GM21529 (cell line): ENCODE data around the gene GPR171.

Source experiments
- ATAC-seq: cut with Tn5 transposase; IDR thresholded peaks from one replicate; pipeline ENCODE4 v1.9.1; 2021; ENCODE audit not compliant: unreplicated experiment

Gene GPR171

GRCh38 chr3:151182349-151183079, 20.5 kb downstream of the GPR171 start:
- ATAC-seq: no peak

GRCh38 chr3:151178208-151178845, 24.7 kb downstream of the GPR171 start:
- no peak for ATAC-seq

- ATAC-seq: no peak
Observed at GRCh38 chr3:151175952-151176351, 27.1 kb downstream of the GPR171 start.

- ATAC-seq: no peak
Observed at GRCh38 chr3:151174351-151174750, 28.7 kb downstream of the GPR171 start.

- peak; percentile 66 for ATAC-seq
Observed at GRCh38 chr3:151171145-151171757, 31.8 kb downstream of the GPR171 start.

- peak; percentile 35 for ATAC-seq
Observed at GRCh38 chr3:151169948-151170679, 32.9 kb downstream of the GPR171 start.

- ATAC-seq: peak; percentile 38
Observed at GRCh38 chr3:151169262-151169947, 33.6 kb downstream of the GPR171 start.

- peak; percentile 56 for ATAC-seq
Observed at GRCh38 chr3:151168269-151169094, 34.5 kb downstream of the GPR171 start.

GRCh38 chr3:151166161-151166560, 36.9 kb downstream of the GPR171 start:
- ATAC-seq: no peak

- no peak for ATAC-seq
Observed at GRCh38 chr3:151165226-151165625, 37.8 kb downstream of the GPR171 start.

GRCh38 chr3:151159806-151160205, 43.2 kb downstream of the GPR171 start:
- ATAC-seq: no peak

- ATAC-seq: peak; percentile 93
Observed at GRCh38 chr3:151156618-151157216, 46.3 kb downstream of the GPR171 start.

GRCh38 chr3:151155409-151156128, 47.4 kb downstream of the GPR171 start:
- ATAC-seq: no peak

GRCh38 chr3:151154566-151154965, 48.5 kb downstream of the GPR171 start:
- no peak for ATAC-seq

GRCh38 chr3:151152455-151153079, 50.4 kb downstream of the GPR171 start:
- no peak for ATAC-seq
